K562 (cell line): ENCODE results near the gene C1QC. TPM values are rescaled to one million over a fixed set of nuclear protein-coding genes. Genes with fewer than 3 reads are reported as not detected.

Source experiments
- ATAC-seq: fragments of 200-7000 bp; cut with Tn5 transposase; 3 replicates; pipeline ENCODE4 v1.9.1; 2020; ENCODE audit warnings: moderate library complexity
- BruUV-seq: library from RNA; stranded (reverse); fragments of 400-500 nt; replicated peaks from 2 replicates; lab custom pipeline; 2021; lab: Mats Ljungman, UMichigan
- CTCF ChIA-PET: fragments of 300-600 bp; formaldehyde crosslinking; extraction: SDS; loops from one replicate; lab custom pipeline; 2021; ENCODE audit warnings: low intra/inter-chr PET ratio; lab: Yijun Ruan, JAX
- POLR2A ChIA-PET: fragments of 300-600, 350-650 bp; sonication (Branson Sonifier 250); formaldehyde crosslinking; extraction: SDS; loops from one replicate; lab custom pipeline; 2021; ENCODE audit warnings: antibody characterized with exemption, inconsistent platforms; lab: Yijun Ruan, JAX
- DNase-seq, 4 experiments: peaks; one replicate each; pipeline versions ENCODE4 v3.0.0 to v3.0.0-alpha.2; 2011 to 2018; ENCODE audit warnings: low spot score in 3 of 4, mixed read lengths in 3 of 4; ENCODE audit errors: extremely low read depth in 1 of 4
- FAIRE-seq: peaks from 2 replicates; lab custom pipeline; 2011; peaks lifted over from hg19 to GRCh38; lab: Jason Lieb, UNC
- H2AFZ ChIP-seq: 2 replicates; pipeline ENCODE4 v1.6.0; 2011; ENCODE audit warnings: low read depth, low read length, control low read depth, inconsistent platforms
- H3K27ac ChIP-seq: fragments of 200-600 bp; 3 replicates; pipeline ENCODE4 v1.8.0; 2011; ENCODE audit warnings: low read depth, mild to moderate bottlenecking, control low read depth, inconsistent platforms, low read length, moderate library complexity, mixed read lengths; ENCODE audit errors: extremely low read depth
- H3K27me3 ChIP-seq, 2 experiments: fragments of 300-600 bp in 1 of 2; 2 replicates in 1 of 2; 3 replicates in 1 of 2; pipeline versions ENCODE4 v1.6.0 to v1.8.0; 2011; ENCODE audit warnings: inconsistent platforms in 2 of 2, low read length in 2 of 2, mild to moderate bottlenecking in 1 of 2, mixed read lengths in 1 of 2, moderate library complexity in 1 of 2; ENCODE audit not compliant: control insufficient read depth in 2 of 2, insufficient read depth in 2 of 2
- H3K36me3 ChIP-seq: fragments of 300-600 bp; 3 replicates; pipeline ENCODE4 v1.8.0; 2011; ENCODE audit warnings: mild to moderate bottlenecking, low read length, inconsistent platforms; ENCODE audit not compliant: control insufficient read depth, insufficient read depth
- H3K4me1 ChIP-seq, 2 experiments: fragments of 200-600 bp in 1 of 2; replicated peaks in 1 of 2; 2 replicates in 1 of 2; 3 replicates in 1 of 2; pipeline versions ENCODE4 v1.5.1 to v1.8.0; 2011; ENCODE audit warnings: inconsistent platforms in 2 of 2, low read length in 2 of 2, mild to moderate bottlenecking in 1 of 2, mixed read lengths in 1 of 2, moderate library complexity in 1 of 2; ENCODE audit not compliant: control insufficient read depth in 2 of 2, insufficient read depth in 2 of 2
- H3K4me2 ChIP-seq: 2 replicates; pipeline ENCODE4 v1.6.1; 2011; ENCODE audit warnings: low read length, control low read depth, inconsistent platforms, mixed read lengths; ENCODE audit not compliant: insufficient read depth
- H3K4me3 ChIP-seq: fragments of 200-600 bp; sonication (generic), shearing (Covaris generic); 2 replicates; pipeline ENCODE4 v1.5.1; 2016; ENCODE audit warnings: control low read depth, inconsistent platforms
- H3K79me2 ChIP-seq: fragments of 200-600 bp; 3 replicates; pipeline ENCODE4 v1.8.0; 2011; ENCODE audit warnings: low read length, inconsistent platforms; ENCODE audit not compliant: control insufficient read depth, insufficient read depth
- H3K9ac ChIP-seq, 2 experiments: 2 replicates each; pipeline versions ENCODE4 v1.6.0 to v1.6.1; 2011; ENCODE audit warnings: low read depth in 2 of 2, low read length in 2 of 2, control low read depth in 1 of 2, inconsistent platforms in 1 of 2, mild to moderate bottlenecking in 1 of 2, mixed read lengths in 1 of 2; ENCODE audit not compliant: insufficient read depth in 1 of 2
- H3K9me1 ChIP-seq: one replicate; pipeline ENCODE4 v1.6.0; 2011; ENCODE audit warnings: inconsistent platforms, mild to moderate bottlenecking, low read length, moderate library complexity; ENCODE audit not compliant: control insufficient read depth, insufficient read depth
- H3K9me3 ChIP-seq: replicated peaks from 2 replicates; pipeline ENCODE4 v1.5.1; 2011; ENCODE audit warnings: low read depth, low read length, inconsistent platforms; ENCODE audit not compliant: control insufficient read depth, insufficient read depth
- H4K20me1 ChIP-seq: replicated peaks from 2 replicates; pipeline ENCODE4 v1.6.1; 2011; ENCODE audit warnings: low read length, inconsistent platforms, mixed read lengths; ENCODE audit not compliant: control insufficient read depth, insufficient read depth
- RBM25 ChIP-seq: fragments of 200-400 bp; formaldehyde crosslinking; IDR thresholded peaks from 2 replicates; pipeline ENCODE4 v1.6.1; 2018; ENCODE audit warnings: low read length, low read depth, moderate library complexity; ENCODE audit not compliant: severe bottlenecking
- WGBS: fragments of 100-300 bp; shearing (Covaris generic); methylation state at CpG from one replicate; pipeline ENCODE4 v1.1.6; 2016; ENCODE audit warnings: low coverage, mixed read lengths; ENCODE audit not compliant: insufficient coverage; ENCODE audit errors: missing lambda C conversion rate; 5-methylcytosine and 5-hydroxymethylcytosine counted together
- in situ Hi-C: fragments of 300-500 bp; cut with MboI; formaldehyde crosslinking; loops from 4 replicates; pipeline ENCODE4 v1.15.0; 2018; ENCODE audit warnings: inconsistent platforms, mixed read lengths
- intact Hi-C: fragments of 100-400 bp; cut with micrococcal nuclease; formaldehyde crosslinking; loops from 2 replicates; pipeline ENCODE4 v1.14.2; 2022
- polyA plus RNA-seq, 8 experiments: library from polyadenylated mRNA; depleted of rRNA in 4 of 8; stranded (reverse) in 5 of 8; unstranded in 3 of 8; fragments of >200 nt; fragmentation: Nextera tagmentation in 2 of 8; fragmentation: Illumina TruSeq in 1 of 8; extraction: Ambion mirVana in 2 of 8; extraction: Trizol in 1 of 8; gene quantifications; 2 replicates each; pipeline versions ENCODE4 v1.2.1 to v1.2.3, GENCODE V29; 2011 to 2014; ENCODE audit warnings: inconsistent platforms in 1 of 8, missing spikeins in 1 of 8
- total RNA-seq, 7 experiments: library from RNA; depleted of rRNA in 6 of 7; stranded (reverse); fragments of >200 nt in 6 of 7; fragmentation: Illumina TruSeq in 2 of 7; extraction: Trizol in 2 of 7; gene quantifications; 2 replicates each; pipeline versions ENCODE4 v1.2.1 to v1.2.3, GENCODE V29; 2011 to 2021; ENCODE audit warnings: low replicate concordance in 1 of 7
- TF ChIP-seq, protein P1 (sequence below): fragments of 250-450 bp; sonication (Bioruptor Pico); IDR thresholded peaks from 2 replicates; pipeline ENCODE4 v1.6.1; 2021; ENCODE audit warnings: mild to moderate bottlenecking
- TF ChIP-seq, protein P2 (sequence below): fragments of 250-450 bp; sonication (Bioruptor Pico); IDR thresholded peaks from 2 replicates; pipeline ENCODE4 v1.5.0; 2021

The C1QC gene
- total and polyA plus RNA-seq, 9 of the 15 experiments (the other 6 are each of a cell fraction or from before 2014, with no cell fraction given) = 0.69 TPM; not detected in 8

DNA sequence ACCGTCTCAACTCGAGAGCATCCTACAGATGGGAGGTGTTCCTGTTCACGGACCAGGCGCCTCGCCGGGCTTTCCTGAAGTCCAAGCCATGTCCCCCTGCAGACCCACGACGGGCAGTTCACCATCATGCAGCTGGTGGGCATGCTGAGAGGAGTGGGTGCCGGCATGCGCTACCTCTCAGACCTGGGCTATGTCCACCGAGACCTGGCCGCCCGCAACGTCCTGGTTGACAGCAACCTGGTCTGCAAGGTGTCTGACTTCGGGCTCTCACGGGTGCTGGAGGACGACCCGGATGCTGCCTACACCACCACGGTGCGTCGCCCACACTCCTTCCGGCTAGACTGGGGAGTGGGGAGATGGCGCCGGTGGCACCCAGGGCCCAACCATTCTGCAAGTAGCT, 44.7 kb upstream of the C1QC start:
- DNase-seq = no peak
- ChIA-PET CTCF (no interaction called here), POLR2A (interaction anchor here (1.1 kb wide), 1 partner anchor 38 kb away, joined by 5 read pairs; the partner anchor contains the start of gene C1QA)
- Histone ChIP-seq H3K4me3 (no peak overlapping the region), H3K4me1 (peaks cover 0 to 18% of the 10 kb centered on the region in 2 experiments; a peak in 1 of 5 replicates), H3K9me3 (no peaks in the 10 kb centered on the region), H2AFZ (no peak overlapping the region), H3K9ac (no peak overlapping the region), H3K4me2 (no peak overlapping the region), H3K36me3 (no peaks in the 10 kb centered on the region), H3K27ac (no peak overlapping the region), H3K9me1 (peaks cover 2% of the 10 kb centered on the region), H3K79me2 (no peaks in the 10 kb centered on the region), H3K27me3 (peaks cover 47 to 78% of the 10 kb centered on the region in 2 experiments), H4K20me1 (peaks cover 21% of the 10 kb centered on the region)
- intact Hi-C loops (no loop called here), in situ Hi-C loops (no loop called here)
- TF ChIP-seq, protein P1, sequence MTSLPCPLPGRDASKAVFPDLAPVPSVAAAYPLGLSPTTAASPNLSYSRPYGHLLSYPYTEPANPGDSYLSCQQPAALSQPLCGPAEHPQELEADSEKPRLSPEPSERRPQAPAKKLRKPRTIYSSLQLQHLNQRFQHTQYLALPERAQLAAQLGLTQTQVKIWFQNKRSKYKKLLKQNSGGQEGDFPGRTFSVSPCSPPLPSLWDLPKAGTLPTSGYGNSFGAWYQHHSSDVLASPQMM (CRISPR knock-in tag) = no peak
- no peak for TF ChIP-seq RBM25
- TF ChIP-seq, protein P2, sequence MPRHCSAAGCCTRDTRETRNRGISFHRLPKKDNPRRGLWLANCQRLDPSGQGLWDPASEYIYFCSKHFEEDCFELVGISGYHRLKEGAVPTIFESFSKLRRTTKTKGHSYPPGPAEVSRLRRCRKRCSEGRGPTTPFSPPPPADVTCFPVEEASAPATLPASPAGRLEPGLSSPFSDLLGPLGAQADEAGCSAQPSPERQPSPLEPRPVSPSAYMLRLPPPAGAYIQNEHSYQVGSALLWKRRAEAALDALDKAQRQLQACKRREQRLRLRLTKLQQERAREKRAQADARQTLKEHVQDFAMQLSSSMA = no peak
- FAIRE-seq = no peak
- WGBS = 3% methylated on average over 24 of the region's 24 CpGs
- no peak for ATAC-seq
- no TSS peak for BruUV-seq
